Fibroblast of pulmonary artery (primary cell): ENCODE results near the gene BCL11A.

Experiments used
- DNase-seq: peaks from one replicate; pipeline ENCODE4 v3.0.0-alpha.2; 2010; ENCODE audit warnings: low read depth
- H3K4me3 ChIP-seq: replicated peaks from 2 replicates; pipeline ENCODE4 v1.5.1; 2011; ENCODE audit warnings: low read depth, mild to moderate bottlenecking, control low read depth, low read length, moderate library complexity
- CTCF ChIP-seq: IDR thresholded peaks from 2 replicates; pipeline ENCODE4 v1.5.1; 2011; ENCODE audit warnings: mild to moderate bottlenecking, control low read depth, low read length, inconsistent platforms; ENCODE audit errors: missing control alignments

BCL11A gene

GRCh38 chr2:60512062-60512622 lies 41.3 kb downstream of the BCL11A start:
- H3K4me3 ChIP-seq = no peak overlapping the region

GRCh38 chr2:60510713-60511112 lies 42.7 kb downstream of the BCL11A start:
- TF ChIP-seq CTCF = no peak
- no peak for DNase-seq
- no peak overlapping the region for H3K4me3 ChIP-seq

More at GRCh38 chr2:60512062-60512622, 41.3 kb downstream of the BCL11A start:
- no peak for TF ChIP-seq CTCF
- no peak for DNase-seq

- no peak for TF ChIP-seq CTCF
- DNase-seq = no peak
- no peak overlapping the region for H3K4me3 ChIP-seq
Measured at GRCh38 chr2:60509066-60509465, 44.4 kb downstream of the BCL11A start.

- no peak for TF ChIP-seq CTCF
- H3K4me3 ChIP-seq = no peak overlapping the region
- DNase-seq = no peak
Measured at GRCh38 chr2:60508339-60508917, 45.0 kb downstream of the BCL11A start.

DNA sequence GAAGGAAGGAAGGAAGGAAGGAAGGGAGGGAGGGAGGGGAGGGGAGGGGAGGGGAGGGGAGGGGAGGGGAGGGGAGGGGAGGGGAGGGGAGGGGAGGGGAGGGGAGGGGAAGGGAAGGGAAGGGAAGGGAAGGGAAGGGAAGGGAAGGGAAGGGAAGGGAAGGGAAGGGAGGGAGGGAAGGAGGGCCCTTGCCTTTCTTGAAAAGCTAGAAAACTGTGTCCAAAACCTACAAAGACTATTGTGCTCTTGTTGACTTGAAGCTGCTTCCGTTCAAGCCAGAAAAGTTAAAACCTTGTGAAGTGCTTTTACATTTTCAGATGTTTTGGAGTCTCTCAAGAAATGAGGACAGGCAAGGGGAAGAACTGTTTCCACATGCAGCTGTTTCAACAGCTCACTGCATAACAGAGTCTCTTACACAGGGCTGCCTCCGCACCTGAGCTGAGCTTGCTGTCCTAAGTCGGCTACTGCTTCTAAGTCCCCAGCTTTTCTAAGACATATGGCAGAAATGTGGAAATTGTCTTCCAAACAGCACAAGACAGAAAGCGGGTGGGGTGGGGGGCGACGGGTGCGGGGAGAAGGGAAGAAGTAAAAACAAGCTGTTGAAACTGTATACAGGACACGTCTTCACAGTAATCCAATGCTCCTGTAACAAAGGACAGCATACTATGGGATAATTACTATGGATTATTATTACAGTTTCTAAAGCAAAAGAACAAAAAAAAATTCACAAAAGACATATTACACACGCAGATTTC lies 46.1 kb downstream of the BCL11A start:
- no peak for DNase-seq
- TF ChIP-seq CTCF = no peak
- H3K4me3 ChIP-seq = no peak overlapping the region

DNA sequence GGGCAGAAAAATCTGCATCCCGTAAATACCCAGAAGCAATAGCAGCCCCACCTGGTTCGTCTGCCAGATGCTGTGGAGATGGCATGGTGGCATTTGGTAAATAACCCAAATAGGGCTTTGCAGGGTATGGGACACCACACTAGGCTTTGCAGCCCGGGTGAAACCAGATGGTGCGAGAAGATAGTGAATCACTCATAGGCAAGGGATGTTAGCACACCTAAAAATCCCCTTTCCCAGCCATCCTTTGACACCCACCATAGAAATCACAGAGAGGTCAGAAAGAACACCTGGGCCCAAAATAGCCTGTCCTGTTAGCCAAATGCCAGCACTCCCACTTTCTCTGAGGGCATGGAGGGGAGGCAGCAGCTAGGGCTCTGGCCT lies 47.6 kb downstream of the BCL11A start:
- H3K4me3 ChIP-seq = no peak overlapping the region
- no peak for TF ChIP-seq CTCF
- no peak for DNase-seq
